ENCODE data around the gene C3orf18.

The C3orf18 gene

GRCh38 chr3:50567386-50568167 lies at the start of gene C3orf18:
Gene C3orf18, minus strand, starts transcription at chr3:50567747. Its CDS starts 2,048 bp downstream, at chr3:50565699.
- peak; percentile 77 for DNase-seq (ENCODE audit: low read depth)
- peak within 1 kb of the TSS; percentile 95 for H3K4me3 ChIP-seq (ENCODE audit: low read length)
- TF ChIP-seq CTCF (IDR thresholded peaks at IDR 0.05; ENCODE audit: insufficient read depth, low read depth, low read length, missing control alignments), result no peak

GRCh38 chr3:50616770-50617095 lies 49.2 kb upstream of the C3orf18 start:
- H3K4me3 ChIP-seq (ENCODE audit: low read length), result peak overlapping the region; percentile 81
- TF ChIP-seq CTCF (IDR thresholded peaks at IDR 0.05; ENCODE audit: insufficient read depth, low read depth, low read length, missing control alignments), result no peak
- DNase-seq (ENCODE audit: low read depth), result peak; percentile 89

GRCh38 chr3:50616003-50616769 lies 48.6 kb upstream of the C3orf18 start:
- H3K4me3 ChIP-seq (ENCODE audit: low read length), result peak overlapping the region; percentile 81
- peak; percentile 89 for DNase-seq (ENCODE audit: low read depth)
- TF ChIP-seq CTCF (IDR thresholded peaks at IDR 0.05; ENCODE audit: insufficient read depth, low read depth, low read length, missing control alignments), result peak; percentile 100

- no peak for DNase-seq (ENCODE audit: low read depth)
- TF ChIP-seq CTCF (IDR thresholded peaks at IDR 0.05; ENCODE audit: insufficient read depth, low read depth, low read length, missing control alignments), result no peak
- H3K4me3 ChIP-seq (ENCODE audit: low read length), result no peak overlapping the region
Measured at GRCh38 chr3:50615190-50615589, 47.6 kb upstream of the C3orf18 start.

- DNase-seq (ENCODE audit: low read depth), result no peak
- H3K4me3 ChIP-seq (ENCODE audit: low read length), result no peak overlapping the region
- no peak for TF ChIP-seq CTCF (IDR thresholded peaks at IDR 0.05; ENCODE audit: insufficient read depth, low read depth, low read length, missing control alignments)
Measured at GRCh38 chr3:50612970-50613846, 45.7 kb upstream of the C3orf18 start.

GRCh38 chr3:50612234-50612882 lies 44.8 kb upstream of the C3orf18 start:
- no peak for TF ChIP-seq CTCF (IDR thresholded peaks at IDR 0.05; ENCODE audit: insufficient read depth, low read depth, low read length, missing control alignments)

More at GRCh38 chr3:50612234-50612882, 44.8 kb upstream of the C3orf18 start:
- H3K4me3 ChIP-seq (ENCODE audit: low read length), result peak overlapping the region; percentile 67
- DNase-seq (ENCODE audit: low read depth), result no peak
